OCI-LY7 (cell line): ENCODE results near the gene RHBDL2. TPM values are rescaled to one million over a fixed set of nuclear protein-coding genes. Genes with fewer than 3 reads are reported as not detected.

Experiments used
- BruUV-seq: library from RNA; stranded (reverse); fragments of 400-500 nt; replicated peaks from 2 replicates; lab custom pipeline; 2021; lab: Mats Ljungman, UMichigan
- CTCF ChIA-PET: fragments of 300-600 bp; sonication (Branson Sonifier 250); formaldehyde crosslinking; loops from one replicate; lab custom pipeline; 2022; ENCODE audit warnings: antibody characterized with exemption; ENCODE audit not compliant: unreplicated experiment; lab: Charles Lee
- POLR2A ChIA-PET: fragments of 300-600 bp; sonication (Branson Sonifier 250); formaldehyde crosslinking; loops from one replicate; lab custom pipeline; 2022; ENCODE audit warnings: antibody characterized with exemption; lab: Charles Lee
- DNase-seq: peaks from one replicate; pipeline ENCODE4 v3.0.0-alpha.2; 2015; ENCODE audit warnings: low spot score
- H2AFZ ChIP-seq: fragments of 200-600 bp; sonication (generic), shearing (Covaris generic); 2 replicates; pipeline ENCODE4 v1.6.1; 2014; ENCODE audit warnings: mild to moderate bottlenecking, antibody characterized with exemption, low read length, moderate library complexity
- H3K27ac ChIP-seq: fragments of 200-600 bp; sonication (generic); 2 replicates; pipeline ENCODE4 v1.5.1; 2014; ENCODE audit warnings: mixed run types, low read depth, mild to moderate bottlenecking, moderate library complexity, low read length, inconsistent platforms; ENCODE audit not compliant: poor library complexity, severe bottlenecking
- H3K36me3 ChIP-seq: fragments of 200-600 bp; sonication (generic); 2 replicates; pipeline ENCODE4 v1.6.1; 2014; ENCODE audit warnings: mild to moderate bottlenecking, antibody characterized with exemption, low read length, moderate library complexity, mixed read lengths; ENCODE audit not compliant: insufficient read depth
- H3K4me1 ChIP-seq: fragments of 200-600 bp; sonication (generic); 2 replicates; pipeline ENCODE4 v1.5.1; 2014; ENCODE audit warnings: mild to moderate bottlenecking, low read length; ENCODE audit not compliant: insufficient read depth, poor library complexity, severe bottlenecking
- H3K4me2 ChIP-seq: fragments of 200-600 bp; sonication (generic); 2 replicates; pipeline ENCODE4 v1.6.1; 2014; ENCODE audit warnings: mild to moderate bottlenecking, low read length
- H3K4me3 ChIP-seq: fragments of 200-600 bp; sonication (generic); 2 replicates; pipeline ENCODE4 v1.5.1; 2014; ENCODE audit warnings: mild to moderate bottlenecking, low read depth, low read length; ENCODE audit not compliant: poor library complexity, severe bottlenecking
- H3K79me2 ChIP-seq: fragments of 200-600 bp; sonication (generic); 2 replicates; pipeline ENCODE4 v1.6.1; 2016; ENCODE audit warnings: low read depth, mild to moderate bottlenecking, low read length, moderate library complexity, mixed read lengths; ENCODE audit not compliant: insufficient read depth
- H3K9me2 ChIP-seq: fragments of 200-600 bp; sonication (generic); 2 replicates; pipeline ENCODE4 v1.6.1; 2016; ENCODE audit warnings: mild to moderate bottlenecking, low read length, mixed read lengths; ENCODE audit not compliant: insufficient read depth
- H3K9me3 ChIP-seq: fragments of 200-600 bp; sonication (generic); 2 replicates; pipeline ENCODE4 v1.6.1; 2014; ENCODE audit warnings: mild to moderate bottlenecking, mixed run types, low read length, mixed read lengths
- H4K20me1 ChIP-seq: fragments of 200-600 bp; sonication (generic); 2 replicates; pipeline ENCODE4 v1.6.1; 2014; ENCODE audit warnings: mild to moderate bottlenecking, antibody characterized with exemption, low read length, moderate library complexity, mixed read lengths; ENCODE audit not compliant: insufficient read depth
- EZH2phosphoT487 ChIP-seq: fragments of 200-600 bp; sonication (generic); IDR thresholded peaks from 2 replicates; pipeline ENCODE4 v1.6.1; 2018; ENCODE audit warnings: low read depth, borderline replicate concordance, mild to moderate bottlenecking, mixed run types, antibody characterized with exemption, low read length, moderate library complexity, mixed read lengths
- intact Hi-C: fragments of 100-400 bp; cut with micrococcal nuclease; formaldehyde crosslinking; loops from one replicate; pipeline ENCODE4 v1.10.0; 2022; ENCODE audit not compliant: unreplicated experiment
- total RNA-seq, 2 experiments: library from RNA; depleted of rRNA in 1 of 2; stranded (reverse); fragments of >200 nt in 1 of 2; shearing (Covaris generic) in 1 of 2; gene quantifications; 2 replicates each; pipeline ENCODE4 v1.2.3, GENCODE V29; 2014 to 2022
- TF ChIP-seq, protein P1 (sequence below): fragments of 200-600 bp; sonication (generic); conservative IDR thresholded peaks from 2 replicates; pipeline ENCODE4 v1.5.1; 2014; ENCODE audit warnings: mild to moderate bottlenecking, antibody characterized with exemption, low read length, moderate library complexity, mixed read lengths

The RHBDL2 gene
- total RNA-seq, 2 experiments from 2014 or later = not detected

GRCh38 chr1:38962560-38962959 is 20.9 kb upstream of the RHBDL2 start:
- no peak overlapping the region for H3K4me2 ChIP-seq
- ChIA-PET CTCF (interaction anchor here (0.5 kb wide), 1 partner anchor 113 kb away, joined by 3 read pairs; no protein-coding TSS in a partner anchor), POLR2A (no interaction called here)
- H2AFZ ChIP-seq = no peak overlapping the region
- no peaks in the 10 kb centered on the region for H3K9me3 ChIP-seq
- no peaks in the 10 kb centered on the region for H3K36me3 ChIP-seq
- H4K20me1 ChIP-seq = no peaks in the 10 kb centered on the region
- TF ChIP-seq EZH2phosphoT487 = no peak
- no peaks in the 10 kb centered on the region for H3K4me1 ChIP-seq
- DNase-seq = no peak
- no TSS peak for BruUV-seq
- no peaks in the 10 kb centered on the region for H3K9me2 ChIP-seq
- intact Hi-C loops = no loop called here
- no peaks in the 10 kb centered on the region for H3K79me2 ChIP-seq
- H3K27ac ChIP-seq = no peak overlapping the region
- H3K4me3 ChIP-seq = no peak overlapping the region

DNA sequence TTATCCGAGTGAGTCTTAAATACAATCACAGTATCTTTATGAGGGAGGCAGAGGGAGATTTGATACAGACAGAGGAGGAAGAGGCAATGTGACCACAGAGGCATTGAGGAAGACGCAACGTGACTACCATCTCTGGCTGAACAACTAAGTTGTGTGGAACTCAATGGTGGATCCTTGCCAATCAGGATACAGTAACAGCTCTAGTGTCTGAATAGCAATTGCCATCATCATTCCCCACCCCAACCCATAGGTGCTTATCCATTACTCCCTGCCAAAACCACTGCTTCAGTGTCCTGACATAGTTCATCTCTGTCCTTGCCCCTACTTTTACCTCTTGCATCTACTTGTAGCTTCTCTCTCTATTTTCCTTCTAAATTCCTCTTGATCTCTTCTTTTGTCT is 20.5 kb upstream of the RHBDL2 start:
- CTCF ChIA-PET = interaction anchor here (0.5 kb wide), 1 partner anchor 113 kb away, joined by 3 read pairs; no protein-coding TSS in a partner anchor

DNA sequence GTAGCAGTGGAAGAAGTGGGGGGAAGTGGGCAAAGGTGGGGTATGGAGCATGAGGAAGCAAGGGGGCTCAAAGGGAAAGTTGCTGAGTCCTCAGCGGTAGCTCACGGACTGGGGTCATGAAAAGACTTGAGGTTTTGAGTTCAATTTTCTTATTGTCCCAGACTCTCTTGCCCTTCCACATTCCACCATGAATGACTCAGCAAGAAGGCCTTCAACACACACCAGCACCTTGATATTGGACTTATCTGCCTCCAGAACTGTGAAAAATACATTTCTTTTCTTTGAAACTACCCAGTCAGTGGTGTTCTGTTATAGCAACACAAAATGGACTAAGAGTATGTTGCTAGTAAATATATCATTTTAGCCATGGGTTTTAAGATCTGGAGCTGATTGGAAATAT is 17.3 kb upstream of the RHBDL2 start:
- Histone ChIP-seq H3K9me2 (no peaks in the 10 kb centered on the region), H4K20me1 (no peaks in the 10 kb centered on the region), H2AFZ (no peak overlapping the region), H3K4me1 (no peaks in the 10 kb centered on the region), H3K9me3 (no peaks in the 10 kb centered on the region), H3K79me2 (no peaks in the 10 kb centered on the region), H3K4me2 (no peak overlapping the region), H3K36me3 (no peaks in the 10 kb centered on the region), H3K4me3 (no peak overlapping the region), H3K27ac (no peak overlapping the region)
- CTCF ChIA-PET = no interaction called here
- no peak for DNase-seq
- no peak for TF ChIP-seq EZH2phosphoT487
- TF ChIP-seq, protein P1, sequence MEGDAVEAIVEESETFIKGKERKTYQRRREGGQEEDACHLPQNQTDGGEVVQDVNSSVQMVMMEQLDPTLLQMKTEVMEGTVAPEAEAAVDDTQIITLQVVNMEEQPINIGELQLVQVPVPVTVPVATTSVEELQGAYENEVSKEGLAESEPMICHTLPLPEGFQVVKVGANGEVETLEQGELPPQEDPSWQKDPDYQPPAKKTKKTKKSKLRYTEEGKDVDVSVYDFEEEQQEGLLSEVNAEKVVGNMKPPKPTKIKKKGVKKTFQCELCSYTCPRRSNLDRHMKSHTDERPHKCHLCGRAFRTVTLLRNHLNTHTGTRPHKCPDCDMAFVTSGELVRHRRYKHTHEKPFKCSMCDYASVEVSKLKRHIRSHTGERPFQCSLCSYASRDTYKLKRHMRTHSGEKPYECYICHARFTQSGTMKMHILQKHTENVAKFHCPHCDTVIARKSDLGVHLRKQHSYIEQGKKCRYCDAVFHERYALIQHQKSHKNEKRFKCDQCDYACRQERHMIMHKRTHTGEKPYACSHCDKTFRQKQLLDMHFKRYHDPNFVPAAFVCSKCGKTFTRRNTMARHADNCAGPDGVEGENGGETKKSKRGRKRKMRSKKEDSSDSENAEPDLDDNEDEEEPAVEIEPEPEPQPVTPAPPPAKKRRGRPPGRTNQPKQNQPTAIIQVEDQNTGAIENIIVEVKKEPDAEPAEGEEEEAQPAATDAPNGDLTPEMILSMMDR = no peak
- POLR2A ChIA-PET = interaction anchor here (0.6 kb wide), 1 partner anchor 47 kb away, joined by 3 read pairs; no protein-coding TSS in a partner anchor
- intact Hi-C loops = no loop called here
- no TSS peak for BruUV-seq

More for the DNA sequence above, 20.5 kb upstream of the RHBDL2 start:
- TF ChIP-seq, protein P1 = no peak
- TF ChIP-seq EZH2phosphoT487 = no peak
- Histone ChIP-seq H3K4me1 (no peaks in the 10 kb centered on the region), H3K27ac (no peak overlapping the region), H3K79me2 (no peaks in the 10 kb centered on the region), H2AFZ (no peak overlapping the region), H4K20me1 (no peaks in the 10 kb centered on the region), H3K9me3 (no peaks in the 10 kb centered on the region), H3K4me2 (no peak overlapping the region), H3K36me3 (no peaks in the 10 kb centered on the region), H3K9me2 (no peaks in the 10 kb centered on the region), H3K4me3 (no peak overlapping the region)
- BruUV-seq = no TSS peak
- intact Hi-C loops = no loop called here
- no peak for DNase-seq
- POLR2A ChIA-PET = no interaction called here
